ENCODE data around the gene CFAP299.

DNA sequence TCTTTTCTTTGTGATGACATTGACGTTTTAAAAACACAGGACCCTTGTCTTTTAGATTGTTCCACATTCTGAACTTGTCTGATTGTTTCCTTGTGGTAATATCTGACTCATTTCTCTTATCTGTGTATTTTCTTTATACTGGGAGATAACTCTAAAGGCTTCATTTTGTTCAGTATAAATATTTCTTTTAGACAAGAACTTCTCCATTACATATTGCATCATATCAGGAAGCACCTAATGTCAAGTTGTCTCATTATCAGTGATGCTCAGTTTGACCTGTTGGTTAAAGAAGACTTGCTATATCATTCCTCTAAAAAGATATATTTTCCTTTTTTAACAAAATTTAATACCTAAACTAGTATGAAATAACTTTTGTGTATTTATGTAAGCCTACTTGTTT lies 542.7 kb downstream of the CFAP299 start:
- no peak for TF ChIP-seq RAD21 (IDR thresholded peaks at IDR 0.05; ENCODE audit: low read depth)
- no peak for TF ChIP-seq NFIC (IDR thresholded peaks at IDR 0.05)
- no peak for TF ChIP-seq CEBPB (IDR thresholded peaks at IDR 0.05)
- TF ChIP-seq YY1 (IDR thresholded peaks at IDR 0.05; ENCODE audit: low read depth): no peak
- TF ChIP-seq EP300 (IDR thresholded peaks at IDR 0.05; ENCODE audit: borderline replicate concordance): no peak
- TF ChIP-seq CREB1 (IDR thresholded peaks at IDR 0.05; ENCODE audit: low read depth): no peak
- TF ChIP-seq, protein P1, sequence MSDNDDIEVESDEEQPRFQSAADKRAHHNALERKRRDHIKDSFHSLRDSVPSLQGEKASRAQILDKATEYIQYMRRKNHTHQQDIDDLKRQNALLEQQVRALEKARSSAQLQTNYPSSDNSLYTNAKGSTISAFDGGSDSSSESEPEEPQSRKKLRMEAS (IDR thresholded peaks at IDR 0.05): no peak
- no peak for TF ChIP-seq FOXM1 (IDR thresholded peaks at IDR 0.05; ENCODE audit: borderline replicate concordance, low read depth)

All from Ishikawa (cell line).